Measurements from ENCODE around the gene RTL9. TPM values are rescaled to one million over a fixed set of nuclear protein-coding genes. Genes with fewer than 3 reads are reported as not detected.

RTL9 gene
- total RNA-seq, 4 donors from 2014 or later, result not detected

- no peaks in the 10 kb centered on the region for H3K36me3 ChIP-seq
- no peak for DNase-seq
- WGBS, 2 donors, result 40 to 70% methylated on average over 3 of the region's 3 CpGs
- TF ChIP-seq POLR2A (IDR thresholded peaks at IDR 0.05), result no peak
- no peak for TF ChIP-seq CTCF (IDR thresholded peaks at IDR 0.05)
- H3K9me3 ChIP-seq, result no peaks in the 10 kb centered on the region
- no peak overlapping the region for H3K4me3 ChIP-seq
- intact Hi-C loops (cut with DNase I), result no loop called here
- H3K27ac ChIP-seq, result no peak overlapping the region
- peaks cover 0 to 12% (median 0%) of the 10 kb centered on the region in 3 donors for H3K4me1 ChIP-seq
- H3K27me3 ChIP-seq, result peaks cover 0 to 5% (median 0%) of the 10 kb centered on the region in 4 donors
Measured at GRCh38 chrX:110320381-110320987, 38.2 kb upstream of the RTL9 start.

- H3K36me3 ChIP-seq, result no peaks in the 10 kb centered on the region
- intact Hi-C loops (cut with DNase I), result no loop called here
- peaks cover 0 to 5% (median 0%) of the 10 kb centered on the region in 4 donors for H3K27me3 ChIP-seq
- H3K27ac ChIP-seq, result no peak overlapping the region
- DNase-seq, result no peak
- no peaks in the 10 kb centered on the region for H3K9me3 ChIP-seq
- no peak overlapping the region for H3K4me3 ChIP-seq
- no peak for TF ChIP-seq CTCF (IDR thresholded peaks at IDR 0.05)
- TF ChIP-seq POLR2A (IDR thresholded peaks at IDR 0.05), result no peak
- peaks cover 0 to 6% (median 0%) of the 10 kb centered on the region in 3 donors for H3K4me1 ChIP-seq
Measured at GRCh38 chrX:110321081-110321480, 37.6 kb upstream of the RTL9 start.

- intact Hi-C loops (cut with DNase I), result no loop called here
- H3K27ac ChIP-seq, result no peak overlapping the region
- 45 to 78% methylated on average over 3 of the region's 3 CpGs for WGBS, 2 donors
- H3K4me3 ChIP-seq, result no peak overlapping the region
- H3K9me3 ChIP-seq, result no peaks in the 10 kb centered on the region
- no peaks in the 10 kb centered on the region for H3K4me1 ChIP-seq
- peaks cover 0 to 5% (median 0%) of the 10 kb centered on the region in 4 donors for H3K27me3 ChIP-seq
- no peak for TF ChIP-seq CTCF (IDR thresholded peaks at IDR 0.05)
- TF ChIP-seq POLR2A (IDR thresholded peaks at IDR 0.05), result no peak
- no peaks in the 10 kb centered on the region for H3K36me3 ChIP-seq
- DNase-seq, result no peak
Measured at GRCh38 chrX:110321670-110322069, 37.0 kb upstream of the RTL9 start.

- TF ChIP-seq CTCF (IDR thresholded peaks at IDR 0.05), result no peak
- TF ChIP-seq POLR2A (IDR thresholded peaks at IDR 0.05), result no peak
- Histone ChIP-seq H3K27me3 (peaks cover 0 to 5% (median 0%) of the 10 kb centered on the region in 4 donors), H3K4me3 (no peak overlapping the region), H3K9me3 (no peaks in the 10 kb centered on the region), H3K36me3 (no peaks in the 10 kb centered on the region), H3K27ac (no peak overlapping the region), H3K4me1 (no peaks in the 10 kb centered on the region)
- DNase-seq, result no peak
- intact Hi-C loops (cut with DNase I), result no loop called here
- WGBS, 2 donors, result 49 to 61% methylated on average over 4 of the region's 4 CpGs
Measured at GRCh38 chrX:110322603-110323002, 36.0 kb upstream of the RTL9 start.

GRCh38 chrX:110326712-110327111, 31.9 kb upstream of the RTL9 start:
- intact Hi-C loops (cut with DNase I), result no loop called here

More at GRCh38 chrX:110326712-110327111, 31.9 kb upstream of the RTL9 start:
- Histone ChIP-seq H3K27me3 (no peaks in the 10 kb centered on the region), H3K9me3 (no peaks in the 10 kb centered on the region), H3K4me1 (no peaks in the 10 kb centered on the region), H3K27ac (no peak overlapping the region), H3K36me3 (no peaks in the 10 kb centered on the region), H3K4me3 (no peak overlapping the region)
- TF ChIP-seq CTCF (IDR thresholded peaks at IDR 0.05) (no peak), POLR2A (IDR thresholded peaks at IDR 0.05) (no peak)
- WGBS, 2 donors, result 79 to 98% methylated on average over 4 of the region's 4 CpGs
- no peak for DNase-seq
